ENCODE measurements around the gene PROM1. TPM values are rescaled to one million over a fixed set of nuclear protein-coding genes. Genes with fewer than 3 reads are reported as not detected.

PROM1 gene
- total and polyA plus RNA-seq, 2 experiments from 2014 or later: 14.3 to 30.8 TPM

- no peaks in the 10 kb centered on the region for H3K79me2 ChIP-seq
- no peak for DNase-seq (ENCODE audit: low spot score)
Observed at GRCh38 chr4:16011173-16011572, 72.7 kb downstream of the PROM1 start.

GRCh38 chr4:16009153-16009552 is 74.7 kb downstream of the PROM1 start:
- Histone ChIP-seq H3K27ac (no peak overlapping the region), H4K20me1 (ENCODE audit: insufficient read depth, poor library complexity, severe bottlenecking) (no peaks in the 10 kb centered on the region), H3K4me3 (no peak overlapping the region), H3K36me3 (replicated peaks; ENCODE audit: insufficient read depth, low read depth) (no peaks in the 10 kb centered on the region), H3K9me3 (ENCODE audit: low read depth) (no peaks in the 10 kb centered on the region), H3K4me1 (ENCODE audit: insufficient read depth) (no peaks in the 10 kb centered on the region), H2AFZ (no peak overlapping the region), H3K27me3 (no peaks in the 10 kb centered on the region), H3K9me2 (replicated peaks; ENCODE audit: insufficient read depth) (no peaks in the 10 kb centered on the region), H3K79me2 (no peaks in the 10 kb centered on the region), H3K4me2 (no peak overlapping the region)
- no peak for DNase-seq (ENCODE audit: low spot score)
- TF ChIP-seq CTCF (IDR thresholded peaks at IDR 0.05; ENCODE audit: poor library complexity) (no peak), EZH2phosphoT487 (IDR thresholded peaks at IDR 0.05; ENCODE audit: low read depth, severe bottlenecking, unreplicated experiment) (no peak), EZH2 (IDR thresholded peaks at IDR 0.05; ENCODE audit: borderline replicate concordance) (no peak)
- whole genome bisulfite sequencing (ENCODE audit: low lambda C conversion rate, missing lambda C conversion rate): 91% methylated on average over 4 of the region's 4 CpGs

More at GRCh38 chr4:16011173-16011572, 72.7 kb downstream of the PROM1 start:
- Histone ChIP-seq H2AFZ (no peak overlapping the region), H3K36me3 (replicated peaks; ENCODE audit: insufficient read depth, low read depth) (no peaks in the 10 kb centered on the region), H3K4me2 (no peak overlapping the region), H3K9me2 (replicated peaks; ENCODE audit: insufficient read depth) (no peaks in the 10 kb centered on the region), H3K4me1 (ENCODE audit: insufficient read depth) (no peaks in the 10 kb centered on the region), H3K27ac (no peak overlapping the region), H3K9me3 (ENCODE audit: low read depth) (no peaks in the 10 kb centered on the region), H3K27me3 (no peaks in the 10 kb centered on the region), H4K20me1 (ENCODE audit: insufficient read depth, poor library complexity, severe bottlenecking) (no peaks in the 10 kb centered on the region), H3K4me3 (no peak overlapping the region)
- 95% methylated on average over 6 of the region's 6 CpGs for WGBS (ENCODE audit: low lambda C conversion rate, missing lambda C conversion rate)
- TF ChIP-seq EZH2phosphoT487 (IDR thresholded peaks at IDR 0.05; ENCODE audit: low read depth, severe bottlenecking, unreplicated experiment) (no peak), CTCF (IDR thresholded peaks at IDR 0.05; ENCODE audit: poor library complexity) (no peak), EZH2 (IDR thresholded peaks at IDR 0.05; ENCODE audit: borderline replicate concordance) (no peak)

- no peaks in the 10 kb centered on the region for H3K9me2 ChIP-seq (replicated peaks; ENCODE audit: insufficient read depth)
- no peaks in the 10 kb centered on the region for H3K27me3 ChIP-seq
- H3K4me1 ChIP-seq (ENCODE audit: insufficient read depth): no peaks in the 10 kb centered on the region
- no peaks in the 10 kb centered on the region for H3K79me2 ChIP-seq
- H4K20me1 ChIP-seq (ENCODE audit: insufficient read depth, poor library complexity, severe bottlenecking): no peaks in the 10 kb centered on the region
- H3K27ac ChIP-seq: no peak overlapping the region
- H2AFZ ChIP-seq: no peak overlapping the region
- no peak overlapping the region for H3K4me2 ChIP-seq
- H3K9me3 ChIP-seq (ENCODE audit: low read depth): no peaks in the 10 kb centered on the region
- no peak overlapping the region for H3K4me3 ChIP-seq
- DNase-seq (ENCODE audit: low spot score): no peak
- H3K36me3 ChIP-seq (replicated peaks; ENCODE audit: insufficient read depth, low read depth): no peaks in the 10 kb centered on the region
- no peak for TF ChIP-seq EZH2 (IDR thresholded peaks at IDR 0.05; ENCODE audit: borderline replicate concordance)
- TF ChIP-seq CTCF (IDR thresholded peaks at IDR 0.05; ENCODE audit: poor library complexity): no peak
- TF ChIP-seq EZH2phosphoT487 (IDR thresholded peaks at IDR 0.05; ENCODE audit: low read depth, severe bottlenecking, unreplicated experiment): no peak
- 67% methylated on average over 5 of the region's 5 CpGs for WGBS (ENCODE audit: low lambda C conversion rate, missing lambda C conversion rate)
Observed at GRCh38 chr4:16007471-16008095, 76.2 kb downstream of the PROM1 start.
